ENCODE results near the gene ZNF148. TPM values are rescaled to one million over a fixed set of nuclear protein-coding genes. Genes with fewer than 3 reads are reported as not detected.

ZNF148 gene
- total RNA-seq, 2 donors from 2014 or later: 28.5 to 47.8 TPM

DNA sequence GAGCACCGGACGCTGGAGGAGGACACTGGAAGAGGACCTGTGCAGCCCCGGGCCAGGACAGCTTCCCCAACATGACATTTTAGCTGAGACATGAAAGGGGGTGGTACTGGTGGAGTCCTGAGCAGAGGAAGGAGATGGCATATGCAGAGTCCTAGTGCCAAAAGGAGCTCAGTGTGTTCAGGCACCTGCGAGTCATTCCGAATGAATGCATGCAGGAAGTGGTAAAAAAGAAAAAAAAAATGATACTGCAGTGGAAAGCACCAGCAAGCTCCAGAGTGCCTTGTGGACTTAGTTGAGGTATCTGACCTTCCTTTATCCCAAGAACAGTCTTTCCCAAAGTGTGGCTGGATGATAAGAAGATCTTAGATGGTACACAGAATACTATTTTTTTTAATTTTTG is 6.6 kb upstream of the ZNF148 start:
- Mint-ChIP-seq H3K27ac (peak overlapping the region in 1 of 2 donors; percentile 22), H3K36me3 (no peaks in the 10 kb centered on the region)

DNA sequence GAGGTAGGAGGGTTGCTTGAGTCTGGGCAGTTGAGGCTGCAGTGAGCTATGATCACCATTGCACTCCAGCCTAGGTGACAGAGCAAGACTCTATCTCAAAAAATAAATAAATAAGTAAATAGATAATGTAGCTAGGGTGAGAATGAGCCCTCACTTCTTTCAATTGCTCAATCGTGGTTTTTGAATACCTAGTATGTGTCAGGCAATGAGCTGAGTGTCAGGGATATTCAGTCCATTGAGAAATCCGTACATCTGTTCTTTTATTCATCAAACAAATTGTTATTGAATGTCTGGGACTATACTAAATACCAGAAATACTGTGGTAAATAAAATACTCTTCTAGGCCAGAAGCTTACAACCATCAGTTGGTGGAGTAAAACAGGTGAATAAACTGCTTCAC is 6.2 kb upstream of the ZNF148 start:
- Mint-ChIP-seq H3K36me3 (no peaks in the 10 kb centered on the region), H3K9me3 (no peaks in the 10 kb centered on the region), H3K27ac (peak overlapping the region in 1 of 2 donors; percentile 22)
- peak; percentile 35 to 60 for ATAC-seq
- DNase-seq (ENCODE audit: low spot score in 2 of 2): no peak

More for the DNA sequence above, 6.6 kb upstream of the ZNF148 start:
- DNase-seq (ENCODE audit: low spot score in 2 of 2): peak in 1 of 2 donors; percentile 13
- ATAC-seq: peak; percentile 90 to 94
- no peaks in the 10 kb centered on the region for H3K9me3 Mint-ChIP-seq

DNA sequence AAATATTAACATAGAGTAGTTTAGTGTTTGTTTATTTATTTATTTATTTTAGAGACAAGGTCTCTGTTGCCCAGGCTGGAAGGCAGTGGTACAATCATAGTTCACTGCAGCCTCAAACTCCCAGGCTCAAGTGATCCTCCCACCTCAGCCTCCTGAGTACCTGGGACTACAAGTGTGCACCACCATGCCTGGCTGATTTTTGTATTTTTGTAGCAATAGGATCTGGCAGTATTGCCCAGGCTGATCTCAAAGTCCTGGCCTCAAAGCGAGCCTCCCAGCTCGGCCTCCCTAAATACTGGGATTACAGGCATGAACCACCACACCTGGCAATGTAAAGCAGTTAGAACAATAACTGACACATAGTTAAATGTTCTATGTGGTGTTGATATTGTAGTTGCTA is 4.4 kb upstream of the ZNF148 start:
- no peak overlapping the region for H3K27ac Mint-ChIP-seq
- ATAC-seq (no peak), DNase-seq (ENCODE audit: low spot score in 2 of 2) (no peak)
- H3K9me3 Mint-ChIP-seq: no peaks in the 10 kb centered on the region
- H3K36me3 Mint-ChIP-seq: peaks cover 8% of the 10 kb centered on the region in 2 donors

DNA sequence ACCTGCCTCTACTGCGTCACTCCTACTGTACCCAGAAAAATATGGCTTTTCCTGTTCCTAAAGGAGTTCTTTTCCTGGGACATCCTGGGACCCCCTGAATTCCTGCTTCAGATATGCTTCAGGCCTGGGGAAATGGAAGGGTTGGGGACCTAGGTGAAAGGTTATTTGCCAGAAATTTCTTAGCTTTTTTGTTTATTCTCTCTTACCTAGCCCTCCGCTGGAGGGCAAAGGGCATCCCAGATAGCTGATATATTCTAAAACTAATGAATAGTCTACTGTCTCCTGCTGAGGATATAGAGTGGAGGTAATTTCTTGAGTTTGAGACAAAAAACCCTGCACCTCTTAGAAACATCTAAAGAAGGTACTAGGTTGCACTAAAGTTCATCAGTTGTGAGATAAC is 3.6 kb upstream of the ZNF148 start:
- no peaks in the 10 kb centered on the region for H3K9me3 Mint-ChIP-seq
- peaks cover 11 to 13% of the 10 kb centered on the region in 2 donors for H3K36me3 Mint-ChIP-seq
- H3K27ac Mint-ChIP-seq: no peak overlapping the region
- ATAC-seq: no peak
- DNase-seq (ENCODE audit: low spot score in 2 of 2): no peak

DNA sequence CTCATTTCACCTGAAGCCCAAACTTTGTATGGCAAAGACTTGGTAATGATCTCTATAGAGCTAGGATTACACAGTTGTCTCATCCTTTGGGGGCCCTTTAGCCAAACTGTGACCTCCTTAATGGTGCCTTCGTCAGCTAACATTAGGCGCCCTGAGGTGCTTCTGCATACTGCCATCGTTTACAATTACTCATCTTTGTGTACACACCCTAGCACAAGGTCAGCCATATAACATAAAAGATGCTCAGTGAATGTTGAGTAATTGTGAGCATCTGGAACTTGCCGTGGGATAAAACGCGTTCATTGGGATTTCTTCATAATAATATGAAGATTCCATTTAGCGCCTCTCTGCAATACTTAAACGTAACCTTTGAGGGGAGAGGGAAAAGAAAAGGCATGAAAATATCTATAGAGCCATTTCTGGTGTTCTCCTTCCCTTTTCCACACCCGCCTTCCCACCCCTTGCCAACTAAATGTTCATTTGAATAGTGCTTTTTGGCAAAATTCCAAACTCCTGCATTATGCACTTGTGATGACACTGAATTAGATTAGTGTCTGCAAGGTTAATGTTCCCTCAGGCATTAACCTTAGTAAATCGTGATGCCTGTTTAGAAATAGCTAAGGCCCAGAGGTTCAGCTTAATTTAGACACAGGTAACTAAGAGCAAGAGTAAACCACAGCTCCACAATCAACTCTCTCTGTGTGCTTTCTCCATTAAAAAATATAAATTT is 990 bp upstream of the ZNF148 start:
- DNase-seq (ENCODE audit: low spot score in 2 of 2): no peak
- H3K9me3 Mint-ChIP-seq: no peaks in the 10 kb centered on the region
- ATAC-seq: peak; percentile 1
- H3K27ac Mint-ChIP-seq: peak overlapping the region; percentile 91 to 99
- peaks cover 11 to 18% of the 10 kb centered on the region in 2 donors for H3K36me3 Mint-ChIP-seq

DNA sequence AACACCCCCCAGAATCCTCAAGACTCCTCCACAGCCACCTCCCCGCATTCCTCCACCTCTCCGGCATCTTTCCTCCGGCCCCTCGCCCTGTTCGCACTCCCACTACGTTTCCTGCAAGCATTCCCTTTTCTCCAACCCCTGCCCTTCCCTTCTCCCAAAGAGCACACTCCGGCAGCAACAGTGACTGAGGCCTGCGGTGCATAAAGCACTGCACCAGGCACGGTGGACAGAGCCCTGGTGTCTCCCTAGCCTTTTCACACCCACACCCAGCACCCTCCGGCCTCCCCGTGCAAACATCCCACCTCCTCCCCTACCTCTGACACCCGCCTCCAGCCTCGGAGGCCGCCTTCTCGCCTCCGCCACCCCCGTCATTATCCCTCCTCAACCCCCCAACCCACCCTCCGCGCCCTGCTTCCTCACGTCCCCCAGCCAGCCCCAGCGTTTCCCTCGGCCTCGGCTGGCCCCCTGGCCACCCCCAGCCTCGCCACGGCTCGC is 577 bp downstream of the ZNF148 start:
- H3K9me3 Mint-ChIP-seq: no peaks in the 10 kb centered on the region
- peak; percentile 19 to 58 for DNase-seq (ENCODE audit: low spot score in 2 of 2)
- peaks cover 11 to 31% of the 10 kb centered on the region in 2 donors for H3K36me3 Mint-ChIP-seq

DNA sequence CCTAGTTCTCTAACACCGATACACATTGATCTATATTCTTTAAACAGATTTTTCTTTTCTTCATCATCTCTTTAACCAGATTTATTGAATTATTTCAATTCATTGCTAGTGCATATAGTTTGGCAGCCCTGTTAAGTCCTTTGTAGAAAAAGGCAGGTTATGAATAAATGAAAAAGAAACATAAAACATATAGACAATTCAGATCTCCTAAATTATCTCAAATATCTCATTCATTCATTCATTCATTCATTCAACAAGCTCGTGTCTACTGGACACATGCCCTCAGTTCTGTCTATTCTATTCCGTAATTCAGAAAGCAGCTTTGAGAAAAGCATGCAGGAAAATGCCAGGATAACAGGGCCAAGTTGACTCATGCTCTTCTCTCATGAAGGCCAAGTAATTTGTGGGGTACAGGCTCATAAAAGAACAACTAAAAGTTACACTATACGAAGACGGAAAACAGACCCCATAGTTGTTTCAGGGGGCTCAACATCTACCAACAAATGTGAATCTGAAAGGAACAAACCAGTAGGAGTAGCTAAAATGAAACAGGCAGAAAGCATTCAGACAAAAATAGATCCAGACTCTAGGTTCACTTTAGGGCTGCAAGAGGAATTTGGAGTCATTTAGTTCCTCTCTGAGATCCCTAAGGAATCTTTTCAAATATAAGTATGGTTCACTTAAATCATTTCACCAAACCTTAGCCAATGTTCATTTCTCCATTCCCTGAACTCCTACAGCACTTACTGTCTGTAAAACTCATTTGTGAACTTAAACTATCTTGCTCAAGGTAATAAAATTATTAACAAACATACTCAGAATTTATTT is 7.5 kb downstream of the ZNF148 start:
- peaks cover 0 to 17% of the 10 kb centered on the region in 2 donors for H3K36me3 Mint-ChIP-seq
- ATAC-seq: no peak
- peaks cover 0 to 4% of the 10 kb centered on the region in 2 donors for H3K9me3 Mint-ChIP-seq
- no peak for DNase-seq (ENCODE audit: low spot score in 2 of 2)
- H3K27ac Mint-ChIP-seq: peak overlapping the region in 1 of 2 donors; percentile 3

More for the DNA sequence above, 577 bp downstream of the ZNF148 start:
- peak overlapping the region; percentile 91 to 95 for H3K27ac Mint-ChIP-seq
- ATAC-seq: peak; percentile 42 to 48

DNA sequence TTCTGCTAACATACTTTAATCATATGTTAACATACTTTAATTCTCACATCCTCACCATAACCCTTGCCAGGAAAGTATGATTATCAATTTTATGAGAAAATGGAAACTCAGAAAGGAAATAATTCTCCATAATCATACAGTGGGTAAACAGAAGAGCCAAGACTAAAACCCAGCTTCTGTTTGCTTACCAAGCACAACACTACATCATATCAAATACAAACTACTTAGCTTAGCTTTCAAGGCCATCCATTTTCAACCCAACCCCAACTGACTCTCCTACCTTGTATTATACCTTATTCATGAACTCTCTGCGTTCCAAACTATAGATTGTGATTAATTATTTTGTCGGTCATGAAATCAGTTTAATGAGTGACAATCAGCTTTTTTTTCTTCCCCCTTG is 9.0 kb downstream of the ZNF148 start:
- H3K36me3 Mint-ChIP-seq: peaks cover 0 to 18% of the 10 kb centered on the region in 2 donors
- peaks cover 0 to 4% of the 10 kb centered on the region in 2 donors for H3K9me3 Mint-ChIP-seq
- ATAC-seq (no peak), DNase-seq (ENCODE audit: low spot score in 2 of 2) (no peak)
- H3K27ac Mint-ChIP-seq: no peak overlapping the region

DNA sequence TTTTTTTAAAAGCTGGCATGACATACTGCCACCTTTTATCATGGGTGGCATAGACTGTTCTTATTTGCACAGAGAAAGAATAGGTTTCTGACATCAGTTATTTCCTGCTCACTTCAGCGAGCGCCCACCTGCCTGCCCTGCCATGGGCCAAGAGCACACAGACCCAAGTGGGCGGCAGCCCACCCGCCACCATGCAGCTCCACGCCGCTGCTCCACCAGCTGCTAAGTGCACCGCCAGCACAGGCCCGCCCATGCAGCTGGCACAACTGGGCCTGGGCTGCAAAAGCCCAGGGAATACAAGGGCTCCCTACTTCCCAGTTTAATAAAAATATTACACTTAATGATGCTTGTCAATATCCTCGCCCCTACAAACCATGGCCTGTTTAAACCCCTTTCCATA is 15.4 kb downstream of the ZNF148 start:
- DNase-seq (ENCODE audit: low spot score in 2 of 2): no peak
- no peak for ATAC-seq
- H3K9me3 Mint-ChIP-seq: peaks cover 0 to 4% of the 10 kb centered on the region in 2 donors
- H3K36me3 Mint-ChIP-seq: peaks cover 0 to 5% of the 10 kb centered on the region in 2 donors
- peak overlapping the region in 1 of 2 donors; percentile 89 for H3K27ac Mint-ChIP-seq

DNA sequence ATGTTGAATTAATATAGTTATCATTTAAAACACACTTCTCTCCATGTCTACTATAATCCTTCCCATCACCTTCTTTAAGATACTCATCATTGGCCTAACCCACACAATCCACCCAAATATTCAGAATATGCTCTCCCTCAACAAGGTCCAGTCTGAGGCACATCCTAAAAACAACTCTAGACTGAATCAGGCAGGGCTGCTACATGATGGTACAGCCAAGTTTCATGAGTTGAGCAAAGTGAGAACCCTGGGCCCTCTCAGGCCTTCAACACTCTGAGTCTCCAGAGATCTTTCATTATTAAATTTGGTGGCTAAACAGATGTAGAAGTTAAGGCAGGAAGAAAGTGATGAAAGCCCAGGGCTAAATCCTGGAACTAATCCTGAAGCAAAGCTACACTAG is 16.2 kb downstream of the ZNF148 start:
- Mint-ChIP-seq H3K9me3 (peaks cover 0 to 4% of the 10 kb centered on the region in 2 donors), H3K27ac (peak overlapping the region in 1 of 2 donors; percentile 89), H3K36me3 (peaks cover 0 to 5% of the 10 kb centered on the region in 2 donors)
- no peak for DNase-seq (ENCODE audit: low spot score in 2 of 2)
- no peak for ATAC-seq

DNA sequence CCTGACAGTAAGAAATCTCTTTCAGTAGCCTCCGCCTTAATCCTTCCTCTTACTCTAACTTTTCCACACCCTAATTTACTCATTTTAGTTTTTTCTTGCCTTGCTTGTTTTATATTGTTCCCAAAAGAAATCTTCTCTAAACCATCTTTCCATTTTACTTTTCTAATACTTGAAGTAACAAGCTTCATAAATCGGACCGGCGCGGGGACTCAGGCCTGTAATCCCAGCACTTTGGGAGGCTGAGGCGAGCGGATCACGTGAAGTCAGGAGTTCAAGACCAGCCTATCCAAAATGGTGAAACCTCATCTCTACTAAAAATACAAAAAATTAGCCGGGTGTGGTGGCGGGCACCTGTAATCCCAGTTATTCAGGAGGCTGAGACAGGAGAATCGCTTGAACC is 17.3 kb downstream of the ZNF148 start:
- peaks cover 0 to 2% of the 10 kb centered on the region in 2 donors for H3K36me3 Mint-ChIP-seq
- H3K27ac Mint-ChIP-seq: peak overlapping the region; percentile 89 to 97
- no peak for DNase-seq (ENCODE audit: low spot score in 2 of 2)
- no peak for ATAC-seq
- peaks cover 0 to 2% of the 10 kb centered on the region in 2 donors for H3K9me3 Mint-ChIP-seq

DNA sequence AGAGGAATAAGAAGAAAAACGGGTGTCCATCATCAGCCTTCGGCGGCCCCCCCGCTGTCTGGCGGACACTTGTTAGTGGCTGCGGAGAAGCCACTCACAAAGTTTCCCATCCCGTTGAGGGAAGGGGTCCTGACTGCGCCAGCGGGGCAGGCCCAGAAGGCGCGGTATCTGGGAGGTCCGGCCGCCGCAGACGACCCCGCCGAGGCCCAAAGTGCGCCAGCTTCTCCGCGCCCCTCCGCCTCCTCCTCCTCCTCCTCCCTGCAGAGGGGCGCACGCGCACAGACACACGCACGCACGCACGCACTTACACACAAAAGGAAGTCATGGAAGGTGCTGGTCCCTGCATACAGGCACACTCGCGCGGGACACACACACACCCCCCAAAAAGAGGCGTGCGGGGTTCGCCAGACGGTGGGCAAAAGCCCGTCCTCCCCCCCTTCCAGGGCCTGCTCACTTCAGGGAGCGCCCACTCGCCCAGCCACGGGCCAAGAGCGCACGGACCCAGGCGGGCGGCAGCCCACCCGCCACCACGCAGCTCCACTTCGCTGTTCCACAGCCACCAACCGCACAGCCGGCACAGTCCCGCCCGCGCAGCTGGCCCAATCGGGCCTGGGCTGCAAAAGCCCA is 18.0 kb downstream of the ZNF148 start:
- peak overlapping the region; percentile 89 to 97 for H3K27ac Mint-ChIP-seq
- H3K36me3 Mint-ChIP-seq: no peaks in the 10 kb centered on the region
- DNase-seq (ENCODE audit: low spot score in 2 of 2) (peak; percentile 62 to 67), ATAC-seq (peak; percentile 98)
- H3K9me3 Mint-ChIP-seq: no peaks in the 10 kb centered on the region

DNA sequence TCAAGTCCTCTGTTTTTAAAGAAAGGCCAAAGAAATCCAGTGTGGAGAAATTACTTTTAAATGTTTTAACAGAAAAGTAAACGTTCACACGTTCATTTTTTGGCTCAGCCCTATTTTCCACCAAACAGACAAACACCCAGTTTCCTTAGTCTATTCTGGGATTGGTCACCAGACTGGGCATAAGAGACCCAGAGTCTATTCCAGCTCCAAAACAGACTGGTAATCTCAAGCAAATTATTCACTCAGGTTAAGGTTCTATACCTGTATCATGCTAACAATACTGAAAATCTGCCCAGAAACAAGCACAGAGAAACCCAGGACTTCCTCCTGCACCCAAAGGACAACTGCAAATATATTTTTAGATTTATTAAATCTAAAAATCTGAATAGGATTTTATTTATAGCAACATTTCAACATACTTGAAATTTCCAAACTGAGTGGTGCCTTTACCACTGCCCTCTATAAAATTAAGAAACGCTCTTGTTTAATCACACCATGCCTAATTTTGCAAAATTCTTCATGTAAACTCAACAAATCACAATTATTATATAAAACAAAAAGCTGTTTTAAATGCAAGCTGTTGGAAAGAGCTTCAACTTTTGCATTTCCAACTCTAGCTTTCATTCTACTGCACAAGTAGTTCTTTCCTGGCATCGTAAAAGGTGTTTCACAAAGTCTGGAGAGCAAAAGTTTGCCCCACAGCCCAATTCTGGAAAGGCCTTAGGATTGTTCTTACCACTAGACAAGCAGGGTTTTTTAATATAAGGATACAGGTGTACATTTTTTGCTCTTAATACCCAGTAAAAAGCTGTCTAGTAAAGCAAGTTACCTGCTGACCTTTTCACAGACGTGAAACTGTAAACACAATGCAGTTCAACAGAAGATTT is 18.7 kb downstream of the ZNF148 start:
- Mint-ChIP-seq H3K36me3 (no peaks in the 10 kb centered on the region), H3K9me3 (no peaks in the 10 kb centered on the region), H3K27ac (peak overlapping the region; percentile 46 to 89)
- no peak for DNase-seq (ENCODE audit: low spot score in 2 of 2)
- ATAC-seq: no peak

DNA sequence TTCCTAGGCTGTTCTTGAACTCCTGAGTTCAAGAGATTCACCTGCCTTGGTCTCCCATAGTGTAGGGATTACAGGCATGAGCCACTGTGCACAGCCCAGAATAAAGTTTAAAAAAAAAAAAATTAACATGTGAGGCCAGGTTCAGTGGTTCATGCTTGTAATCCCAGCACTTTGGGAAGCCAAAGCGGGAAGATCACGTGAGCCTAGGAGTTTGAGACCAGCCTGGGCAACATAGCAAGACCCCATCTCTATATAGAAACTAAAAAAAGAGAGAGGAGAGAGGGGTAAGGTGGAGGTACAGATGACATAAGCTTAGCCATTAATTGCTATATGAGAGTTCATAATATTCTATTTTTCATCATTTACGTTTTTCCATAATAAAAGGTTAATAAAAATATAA is 21.5 kb downstream of the ZNF148 start:
- DNase-seq (ENCODE audit: low spot score in 2 of 2) (no peak), ATAC-seq (no peak)
- Mint-ChIP-seq H3K9me3 (peaks cover 0 to 4% of the 10 kb centered on the region in 2 donors), H3K27ac (no peak overlapping the region), H3K36me3 (peaks cover 0 to 17% of the 10 kb centered on the region in 2 donors)

DNA sequence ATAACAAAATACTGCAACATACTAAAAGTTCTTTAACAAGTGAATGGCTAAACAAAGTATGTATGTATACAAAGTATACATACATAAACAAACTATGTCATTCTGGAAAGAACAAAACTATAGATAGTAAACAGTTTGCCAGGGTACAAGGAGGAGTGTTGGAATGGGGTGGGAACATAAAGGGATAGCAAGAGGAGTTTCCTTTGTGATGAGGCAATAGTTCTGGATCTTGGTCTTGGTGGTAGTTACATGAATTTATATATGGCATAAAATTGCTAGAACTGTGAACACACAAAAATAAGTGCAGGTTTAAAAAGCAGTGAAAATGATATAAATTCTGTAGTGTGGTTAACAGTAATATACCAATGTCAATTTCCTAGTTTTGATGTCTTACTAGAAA is 22.0 kb downstream of the ZNF148 start:
- H3K36me3 Mint-ChIP-seq: peaks cover 0 to 23% of the 10 kb centered on the region in 2 donors
- no peak for ATAC-seq
- H3K9me3 Mint-ChIP-seq: peaks cover 0 to 4% of the 10 kb centered on the region in 2 donors
- no peak for DNase-seq (ENCODE audit: low spot score in 2 of 2)
- H3K27ac Mint-ChIP-seq: peak overlapping the region in 1 of 2 donors; percentile 22

All from activated naive CD4-positive, alpha-beta T cell treated with anti-CD3 and anti-CD28 coated beads, Interleukin-2, amount 50 U/mL, for 72 hours (primary cell).